Adrenal gland (tissue), 12 donors: ENCODE measurements around the gene FGGY. TPM values are rescaled to one million over a fixed set of nuclear protein-coding genes. Genes with fewer than 3 reads are reported as not detected.

Experiments
- DNase-seq, 7 donors: peaks; one replicate each; pipeline ENCODE4 v3.0.0-alpha.2; 2019 to 2020
- H3K27ac ChIP-seq, 5 donors: fragments of 200-600 bp; sonication (generic) in 4 of 5; 1 replicate in 3 of 5; 2 replicates in 2 of 5; pipeline versions ENCODE4 v1.5.1 to v1.8.0; 2016 to 2020; ENCODE audit warnings: mild to moderate bottlenecking in 1 of 5
- H3K27me3 ChIP-seq: fragments of 200-600 bp; 2 replicates; pipeline ENCODE4 v1.8.0; 2021
- H3K36me3 ChIP-seq, 2 donors: fragments of 200-600 bp; replicated peaks in 1 of 2; 1 replicate in 1 of 2; 2 replicates in 1 of 2; pipeline versions ENCODE4 v1.5.1 to v1.8.0; 2018 to 2022
- H3K4me1 ChIP-seq, 2 donors: fragments of 200-600 bp; replicated peaks in 1 of 2; 1 replicate in 1 of 2; 2 replicates in 1 of 2; pipeline versions ENCODE4 v1.5.1 to v1.8.0; 2018 to 2021
- H3K4me3 ChIP-seq, 4 donors: fragments of 200-600 bp; sonication (generic) in 3 of 4; one replicate each; pipeline ENCODE4 v1.5.1; 2016 to 2018
- H3K9me3 ChIP-seq, 3 donors: fragments of 200-600 bp; sonication (generic) in 1 of 3; replicated peaks in 1 of 3; 1 replicate in 2 of 3; 2 replicates in 1 of 3; pipeline versions ENCODE4 v1.5.1 to v1.8.0; 2016 to 2021
- CTCF ChIP-seq, 6 experiments: fragments of 450-650 bp in 4 of 6; fragments of 200-600 bp in 2 of 6; sonication (generic) in 1 of 6; IDR thresholded peaks; 1 replicate in 5 of 6; 2 replicates in 1 of 6; pipeline versions ENCODE4 v1.5.1 to v1.8.0; 2016 to 2021; ENCODE audit warnings: antibody characterized with exemption in 6 of 6, mild to moderate bottlenecking in 2 of 6, moderate library complexity in 1 of 6
- POLR2A ChIP-seq, 2 donors: fragments of 450-650 bp; IDR thresholded peaks; one replicate each; pipeline ENCODE4 v1.6.1; 2017; ENCODE audit warnings: antibody characterized with exemption in 2 of 2, mild to moderate bottlenecking in 2 of 2, moderate library complexity in 1 of 2
- WGBS, 4 donors: extraction: QIAGEN DNeasy Blood & Tissue Kit in 2 of 4; methylation state at CpG; one replicate each; pipeline versions ENCODE4 v1.1.5 to v1.1.7; 2013 to 2017; 5-methylcytosine and 5-hydroxymethylcytosine counted together
- intact Hi-C, 2 donors: fragments of 100-400 bp; cut with DNase I; formaldehyde crosslinking; loops; one replicate each; pipeline versions ENCODE4 v1.14.1 to v1.15.0; 2022 to 2023
- polyA plus RNA-seq, 3 donors: library from polyadenylated mRNA; stranded (reverse); fragments of 200-250 nt in 2 of 3; fragments of 350-450 nt in 1 of 3; fragmentation: Illumina TruSeq in 1 of 3; extraction: RNeasy Lipid Tissue Mini Kit (QIAGEN cat#74804) in 1 of 3; gene quantifications; one replicate each; pipeline ENCODE4 v1.2.3, GENCODE V29; 2013 to 2014
- total RNA-seq, 9 donors: library from RNA; depleted of rRNA in 4 of 9; stranded (reverse); fragments of >200 nt in 4 of 9; fragments of 120-200 nt in 1 of 9; fragmentation: NEBNext Ultra II Directional in 1 of 9; extraction: Animal tissue kit (Norgen Biotek cat#: 25700) in 1 of 9; gene quantifications; one replicate each; pipeline versions ENCODE4 v1.1.0 to v1.2.4, GENCODE V29; 2013 to 2023
- donor health status: healthy with polysubstance abuse.
- donor health status: Bipolar disorder and iron deficiency.
- donor health status: DM: yes; HTN: yes; CAD: no.
- donor health status: DM: no; HTN: no; CAD: no.
- donor health status: DM: no; HTN: no; CAD: no.
- donor health status: DM: yes; HTN: yes; CAD: no.

Gene FGGY
- total and polyA plus RNA-seq, 12 donors: 7.4 to 75.5 (median 35.0) TPM

- 94 to 100% (median 98%) methylated on average over 1 of the region's 1 CpG for WGBS, 4 donors
- DNase-seq: no peak
- H3K27me3 ChIP-seq: no peaks in the 10 kb centered on the region
- intact Hi-C loops: no loop called here
- peak overlapping the region in 3 of 5 donors; percentile 56 to 68 (median 64) for H3K27ac ChIP-seq
- no peak overlapping the region for H3K4me3 ChIP-seq
- no peaks in the 10 kb centered on the region for H3K36me3 ChIP-seq
- H3K9me3 ChIP-seq: no peaks in the 10 kb centered on the region
- peaks cover 23 to 42% of the 10 kb centered on the region in 2 donors for H3K4me1 ChIP-seq
- TF ChIP-seq POLR2A (IDR thresholded peaks at IDR 0.05) (no peak), CTCF (IDR thresholded peaks at IDR 0.05) (no peak)
Measured at GRCh38 chr1:59482986-59483385, 186.1 kb downstream of the FGGY start.

- intact Hi-C loops: no loop called here
- WGBS, 4 donors: 11 to 36% (median 14%) methylated on average over 1 of the region's 1 CpG
Measured at GRCh38 chr1:59484096-59484495, 187.2 kb downstream of the FGGY start.

GRCh38 chr1:59485171-59485570, 188.3 kb downstream of the FGGY start:
- intact Hi-C loops: no loop called here
- H3K4me3 ChIP-seq: no peak overlapping the region
- peaks cover 23 to 47% of the 10 kb centered on the region in 2 donors for H3K4me1 ChIP-seq
- WGBS, 4 donors: 94 to 95% (median 95%) methylated on average over 2 of the region's 2 CpGs
- H3K36me3 ChIP-seq: no peaks in the 10 kb centered on the region
- TF ChIP-seq CTCF (IDR thresholded peaks at IDR 0.05) (no peak), POLR2A (IDR thresholded peaks at IDR 0.05) (no peak)
- H3K27ac ChIP-seq: no peak overlapping the region
- no peak for DNase-seq
- H3K27me3 ChIP-seq: no peaks in the 10 kb centered on the region
- no peaks in the 10 kb centered on the region for H3K9me3 ChIP-seq

More at GRCh38 chr1:59484096-59484495, 187.2 kb downstream of the FGGY start:
- Histone ChIP-seq H3K4me1 (peaks cover 23 to 47% of the 10 kb centered on the region in 2 donors), H3K4me3 (no peak overlapping the region), H3K27ac (peak overlapping the region; percentile 38 to 68 (median 56)), H3K36me3 (no peaks in the 10 kb centered on the region), H3K27me3 (no peaks in the 10 kb centered on the region), H3K9me3 (no peaks in the 10 kb centered on the region)
- DNase-seq: peak in 5 of 7 donors; percentile 36 to 77 (median 70)
- TF ChIP-seq CTCF (IDR thresholded peaks at IDR 0.05): no peak
- TF ChIP-seq POLR2A (IDR thresholded peaks at IDR 0.05): no peak

- TF ChIP-seq POLR2A (IDR thresholded peaks at IDR 0.05) (no peak), CTCF (IDR thresholded peaks at IDR 0.05) (no peak)
- no peaks in the 10 kb centered on the region for H3K9me3 ChIP-seq
- intact Hi-C loops: no loop called here
- peak overlapping the region in 4 of 5 donors; percentile 67 to 83 (median 70) for H3K27ac ChIP-seq
- peak in 1 of 7 donors; percentile 18 for DNase-seq
- WGBS, 4 donors: 62 to 70% (median 66%) methylated on average over 2 of the region's 2 CpGs
- H3K36me3 ChIP-seq: no peaks in the 10 kb centered on the region
- H3K4me3 ChIP-seq: no peak overlapping the region
- H3K4me1 ChIP-seq: peaks cover 23 to 47% of the 10 kb centered on the region in 2 donors
- no peaks in the 10 kb centered on the region for H3K27me3 ChIP-seq
Measured at GRCh38 chr1:59485949-59486348, 189.1 kb downstream of the FGGY start.
